Left renal pelvis (tissue), 4 donors: Measurements from ENCODE around the gene SOCS6. TPM values are rescaled to one million over a fixed set of nuclear protein-coding genes. Genes with fewer than 3 reads are reported as not detected.
"Not testable (repeated sequence)": the region's sequence is repeated elsewhere in the genome, so short reads cannot be mapped to it uniquely, and the experiment has no call there.

Experiments used
- DNase-seq, 4 donors: peaks; one replicate each; pipeline ENCODE4 v3.0.0-alpha.2; 2013; ENCODE audit warnings: low read depth in 4 of 4, low spot score in 3 of 4
- polyA plus RNA-seq, 4 donors: library from polyadenylated mRNA; unstranded; fragments of 120-200 nt; gene quantifications; one replicate each; pipeline ENCODE4 v1.2.1, GENCODE V29; 2013; ENCODE audit not compliant: insufficient read length in 4 of 4

The SOCS6 gene, protein sequence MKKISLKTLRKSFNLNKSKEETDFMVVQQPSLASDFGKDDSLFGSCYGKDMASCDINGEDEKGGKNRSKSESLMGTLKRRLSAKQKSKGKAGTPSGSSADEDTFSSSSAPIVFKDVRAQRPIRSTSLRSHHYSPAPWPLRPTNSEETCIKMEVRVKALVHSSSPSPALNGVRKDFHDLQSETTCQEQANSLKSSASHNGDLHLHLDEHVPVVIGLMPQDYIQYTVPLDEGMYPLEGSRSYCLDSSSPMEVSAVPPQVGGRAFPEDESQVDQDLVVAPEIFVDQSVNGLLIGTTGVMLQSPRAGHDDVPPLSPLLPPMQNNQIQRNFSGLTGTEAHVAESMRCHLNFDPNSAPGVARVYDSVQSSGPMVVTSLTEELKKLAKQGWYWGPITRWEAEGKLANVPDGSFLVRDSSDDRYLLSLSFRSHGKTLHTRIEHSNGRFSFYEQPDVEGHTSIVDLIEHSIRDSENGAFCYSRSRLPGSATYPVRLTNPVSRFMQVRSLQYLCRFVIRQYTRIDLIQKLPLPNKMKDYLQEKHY
- polyA plus RNA-seq = 10 to 100 TPM; 29.3 to 32.3 (median 30.1) TPM

DNA sequence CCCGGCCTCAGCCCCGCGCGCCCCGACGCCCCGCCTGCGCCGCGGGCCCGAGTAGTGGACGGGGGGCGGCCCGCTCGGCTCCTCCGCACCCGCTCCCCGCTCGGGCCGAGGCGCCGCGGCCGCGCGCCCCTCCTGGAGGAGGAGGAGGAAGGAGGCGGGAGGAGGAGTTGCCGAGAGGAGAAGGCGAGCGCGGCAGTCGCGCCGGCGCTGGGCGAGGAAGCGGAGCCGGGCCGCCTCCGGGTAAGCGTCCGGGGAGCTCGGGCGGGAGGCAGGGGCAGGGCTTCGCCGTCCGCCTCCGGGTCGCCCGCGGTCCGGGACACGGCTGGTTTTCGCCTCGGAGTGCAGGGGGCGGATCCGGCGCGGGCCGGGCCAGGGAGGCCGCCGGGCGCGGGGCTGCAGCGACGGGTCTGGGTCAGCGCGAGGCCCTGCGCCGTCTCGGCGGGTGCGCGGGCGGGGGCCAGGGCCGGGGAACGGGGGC, at the start of gene SOCS6:
TSS of gene SOCS6 (plus strand) at position 195 of the 478 bp plus-strand sequence. CDS start 35,624 bp downstream, outside the sequence.
- peak in 3 of 4 donors; percentile 33 to 57 (median 54) for DNase-seq

DNA sequence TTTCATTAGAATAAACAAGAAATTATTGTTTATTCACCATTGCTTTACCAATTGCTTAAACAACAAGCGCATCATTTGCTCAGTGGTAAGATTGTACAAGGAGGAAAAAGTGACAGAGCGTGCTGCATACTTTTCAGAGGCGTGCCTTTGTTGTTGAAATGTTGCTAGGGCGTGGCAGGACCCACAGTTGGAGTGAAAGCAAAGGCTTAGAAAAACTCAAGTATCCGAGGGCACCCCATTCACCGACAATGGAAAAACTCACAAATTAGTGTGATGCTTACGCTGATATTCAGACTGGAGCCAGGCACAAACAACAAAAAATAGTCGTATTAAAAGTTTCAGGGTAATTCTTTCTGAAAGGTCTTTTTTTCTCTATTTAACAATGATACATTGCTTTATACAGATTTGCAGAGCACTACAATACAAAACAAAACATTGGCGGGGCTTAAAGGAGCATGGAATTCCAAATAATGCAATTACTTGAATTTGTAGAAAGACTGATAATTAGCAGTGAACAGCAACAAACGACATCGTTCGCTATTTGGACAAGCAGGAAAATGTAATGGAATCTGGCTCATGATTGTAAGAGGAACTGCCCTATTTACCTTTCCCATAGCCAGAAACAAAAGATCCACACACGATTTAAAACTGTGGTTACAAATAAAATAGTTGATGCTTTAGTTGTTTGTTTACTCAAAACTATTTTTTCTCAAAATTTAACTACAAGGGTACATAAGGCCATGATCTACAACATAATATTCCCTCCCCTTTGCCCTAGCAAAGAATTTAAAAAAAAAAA, 45.5 kb upstream of the SOCS6 start:
- DNase-seq = no peak

DNA sequence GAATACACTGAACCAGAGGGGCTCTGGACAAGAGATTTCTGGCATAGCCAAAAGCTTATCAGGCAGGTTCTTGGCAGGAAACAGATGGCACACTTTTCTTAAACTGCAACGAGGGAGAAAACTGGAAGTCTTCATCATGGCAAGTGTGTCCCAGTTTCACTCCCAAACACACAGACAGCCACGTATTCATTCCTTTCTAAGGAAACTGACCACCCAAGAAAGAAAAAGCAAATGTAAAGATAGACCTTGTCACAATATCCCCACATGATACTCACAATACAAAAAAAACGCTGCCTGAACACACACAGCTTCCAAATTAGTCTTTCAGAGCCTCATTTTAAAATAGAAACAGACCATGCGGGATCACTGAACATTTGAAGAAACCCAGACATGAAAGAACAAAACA, 42.8 kb upstream of the SOCS6 start:
- no peak for DNase-seq

DNA sequence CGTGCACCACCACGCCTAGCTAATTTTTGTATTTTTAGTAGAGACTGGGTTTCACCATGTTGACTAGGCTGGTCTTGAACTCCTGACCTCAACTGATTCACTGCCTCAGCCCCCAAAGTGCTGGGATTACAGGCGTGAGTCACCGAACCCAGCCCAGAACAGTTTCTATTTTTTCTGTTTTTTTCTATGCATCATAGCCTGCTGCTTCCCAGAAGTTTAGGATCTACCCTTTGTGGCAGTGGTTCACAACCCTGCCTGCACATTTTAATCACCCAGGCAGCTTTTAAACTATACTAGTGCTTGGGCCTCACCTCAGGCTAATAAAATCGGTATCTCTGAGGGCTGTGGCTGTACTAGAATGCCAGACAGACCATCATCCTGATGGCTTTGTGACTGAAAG, 39.7 kb upstream of the SOCS6 start:
- no peak for DNase-seq

DNA sequence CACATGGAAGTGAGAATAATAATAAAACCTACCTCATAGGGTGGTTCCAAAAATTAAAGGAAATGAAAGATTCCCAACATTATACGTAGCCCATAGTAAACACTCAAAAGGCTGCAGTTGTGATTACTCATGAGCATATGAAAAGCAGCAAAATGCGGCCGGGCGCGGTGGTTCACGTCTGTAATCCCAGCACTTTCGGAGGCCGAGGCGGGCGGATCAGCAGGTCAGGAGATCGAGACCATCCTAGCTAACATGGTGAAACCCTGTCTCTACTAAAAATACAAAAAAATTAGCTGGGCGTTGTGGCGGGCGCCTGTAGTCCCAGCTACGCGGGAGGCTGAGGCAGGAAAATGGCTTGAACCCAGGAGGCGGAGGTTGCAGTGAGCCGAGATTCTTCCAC, 39.0 kb upstream of the SOCS6 start:
- DNase-seq = not testable (repeated sequence)

DNA sequence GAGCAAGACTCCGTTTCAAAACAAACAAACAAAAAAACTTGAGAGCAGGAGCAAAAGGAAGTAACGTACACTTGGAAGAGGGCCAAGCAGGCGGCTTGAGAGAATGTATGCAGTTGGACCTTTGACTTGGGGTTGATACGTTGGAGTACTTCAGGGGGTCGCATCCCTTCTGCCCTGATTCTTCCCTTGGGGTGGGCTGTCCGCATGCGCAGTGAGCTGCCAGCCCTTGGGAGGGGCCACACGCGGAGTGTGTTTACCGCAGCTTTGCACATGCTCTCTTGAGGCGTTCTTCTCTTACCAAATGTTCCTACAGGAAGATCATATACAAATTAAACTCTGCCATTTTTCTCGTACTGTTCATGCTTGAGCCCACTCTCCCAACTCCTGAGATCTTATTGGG, 38.1 kb upstream of the SOCS6 start:
- no peak for DNase-seq

GRCh38 chr18:70256184-70256583, 32.7 kb upstream of the SOCS6 start:
- no peak for DNase-seq

GRCh38 chr18:70256994-70257393, 31.9 kb upstream of the SOCS6 start:
- no peak for DNase-seq

GRCh38 chr18:70258243-70258642, 30.6 kb upstream of the SOCS6 start:
- no peak for DNase-seq

- DNase-seq = no peak
Observed at GRCh38 chr18:70260683-70261082, 28.2 kb upstream of the SOCS6 start.

- no peak for DNase-seq
Observed at GRCh38 chr18:70261141-70261788, 27.6 kb upstream of the SOCS6 start.

DNA sequence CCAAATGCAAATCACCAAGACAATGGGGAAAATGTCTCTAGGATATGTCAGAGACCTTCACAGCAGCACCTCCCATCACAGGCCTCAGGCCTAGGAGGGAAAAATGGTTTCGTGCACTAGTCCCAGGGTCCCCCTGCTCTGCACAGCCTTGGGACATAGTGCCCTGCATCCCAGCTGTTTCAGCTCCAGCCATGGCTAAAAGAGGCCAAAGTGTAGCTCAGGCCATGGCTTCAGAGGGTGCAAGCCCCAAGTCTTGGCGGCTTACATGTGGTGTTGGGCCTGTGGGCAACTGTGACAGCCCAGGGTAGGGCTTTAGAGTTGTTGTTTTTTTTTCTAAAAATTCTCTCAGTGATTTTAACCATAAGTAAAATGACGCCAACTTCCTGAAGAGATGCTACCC, 25.5 kb upstream of the SOCS6 start:
- no peak for DNase-seq

- no peak for DNase-seq
Observed at GRCh38 chr18:70271742-70272141, 17.1 kb upstream of the SOCS6 start.

DNA sequence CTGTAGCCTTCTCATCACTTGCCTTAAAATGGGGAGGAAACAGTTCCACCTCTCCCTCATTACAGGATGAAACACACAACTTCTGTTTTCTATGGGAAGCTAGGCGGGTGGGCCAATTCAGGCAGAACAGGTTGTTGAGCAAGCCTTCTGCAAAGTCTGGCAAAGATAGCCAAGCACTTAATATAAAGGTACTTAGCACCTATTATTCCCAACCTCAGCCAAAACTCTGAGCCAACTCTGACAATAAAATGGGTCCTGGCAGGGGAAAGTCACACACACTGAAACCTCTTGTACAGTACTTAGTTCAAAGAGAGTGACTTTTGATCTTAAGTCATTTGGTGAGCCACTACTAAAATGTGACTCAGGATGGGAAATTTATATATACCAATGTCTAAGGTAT, 15.8 kb upstream of the SOCS6 start:
- no peak for DNase-seq

DNA sequence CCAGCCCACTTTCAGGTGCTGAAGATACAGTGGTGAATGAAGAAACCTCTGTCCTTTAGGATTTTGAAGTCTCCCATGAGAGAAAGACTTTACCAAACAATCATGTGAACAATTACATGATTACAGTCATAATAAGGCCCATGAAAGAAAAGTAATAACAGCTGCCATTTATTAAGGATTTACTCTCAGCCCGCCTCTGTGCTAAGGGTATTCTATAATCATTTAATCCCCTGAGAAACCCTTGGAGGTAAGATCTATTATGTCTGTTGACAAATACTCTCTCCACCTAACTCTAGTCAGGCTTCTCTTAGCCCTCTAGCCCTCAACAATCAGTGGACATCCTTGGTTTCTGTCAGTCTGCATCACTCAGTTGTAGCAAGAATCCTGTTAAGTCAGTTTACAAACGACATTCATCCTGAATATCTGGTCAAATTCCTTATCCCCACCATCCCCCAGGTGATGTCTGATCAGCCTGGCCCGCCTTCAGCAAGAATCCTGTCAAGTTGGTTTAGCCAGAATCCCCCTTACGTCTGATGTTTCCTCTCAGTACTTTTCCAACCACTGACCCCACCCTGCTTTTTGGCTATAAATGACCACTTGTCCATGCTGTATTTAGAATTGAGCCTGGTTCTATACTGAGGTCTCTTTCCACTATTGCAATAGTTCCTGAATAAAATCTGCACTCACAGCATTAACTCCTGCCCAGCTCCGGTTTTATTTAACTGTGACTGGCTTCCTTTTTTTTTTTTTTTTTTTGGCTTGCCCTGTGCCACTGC, 12.2 kb upstream of the SOCS6 start:
- no peak for DNase-seq

DNA sequence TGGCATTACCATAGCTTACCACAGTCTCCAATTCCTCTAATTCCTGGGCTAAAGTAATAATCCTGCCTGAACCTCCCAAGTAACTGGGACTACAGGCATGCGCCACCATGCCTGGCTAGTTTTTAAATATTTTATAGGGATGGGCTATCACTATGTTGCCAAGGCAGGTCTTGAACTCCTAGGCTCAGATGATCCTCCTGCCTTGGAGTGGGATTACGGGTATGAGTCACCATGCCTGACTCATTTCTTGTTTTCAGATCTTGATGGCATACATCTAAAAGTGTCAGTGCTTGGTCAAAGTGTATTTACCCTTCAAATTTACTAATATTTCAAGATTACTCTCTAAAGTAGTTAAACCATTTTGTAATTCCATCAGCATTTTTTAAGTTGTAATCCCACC, 9.4 kb upstream of the SOCS6 start:
- DNase-seq = no peak

- no peak for DNase-seq
Observed at GRCh38 chr18:70280007-70280925, 8.6 kb upstream of the SOCS6 start.

GRCh38 chr18:70284976-70285620, 3.7 kb upstream of the SOCS6 start:
- no peak for DNase-seq

DNA sequence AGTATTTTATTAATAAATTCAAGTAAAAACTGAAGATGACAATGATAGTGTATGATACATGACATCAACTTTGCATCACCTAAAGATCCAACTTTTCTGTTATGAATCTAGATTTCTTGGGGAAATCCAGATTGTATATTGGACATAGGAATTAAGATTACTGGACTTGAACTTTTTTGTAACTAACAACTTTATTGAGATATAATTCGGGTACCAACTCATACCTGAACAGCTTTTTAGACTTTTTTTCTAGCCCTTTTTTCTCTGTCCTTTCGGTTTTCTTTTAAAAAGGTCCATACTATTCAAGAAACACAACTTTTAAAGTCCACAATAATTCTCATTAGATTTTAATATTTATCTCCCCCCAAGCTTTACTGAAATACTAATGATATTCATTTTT, 1.1 kb upstream of the SOCS6 start:
- DNase-seq = no peak
